HG02798 (cell line): ENCODE data around the gene CAPN5.
A peak's percentile ranks its signal among the peaks of the same experiment; 100 is the strongest.
"Not testable (repeated sequence)": the region's sequence is repeated elsewhere in the genome, so short reads cannot be mapped to it uniquely, and the experiment has no call there.

Experiments used
- ATAC-seq: cut with Tn5 transposase; IDR thresholded peaks from one replicate; pipeline ENCODE4 v1.9.1; 2021; ENCODE audit warnings: mild to moderate bottlenecking; ENCODE audit not compliant: unreplicated experiment, poor library complexity

CAPN5 gene

DNA sequence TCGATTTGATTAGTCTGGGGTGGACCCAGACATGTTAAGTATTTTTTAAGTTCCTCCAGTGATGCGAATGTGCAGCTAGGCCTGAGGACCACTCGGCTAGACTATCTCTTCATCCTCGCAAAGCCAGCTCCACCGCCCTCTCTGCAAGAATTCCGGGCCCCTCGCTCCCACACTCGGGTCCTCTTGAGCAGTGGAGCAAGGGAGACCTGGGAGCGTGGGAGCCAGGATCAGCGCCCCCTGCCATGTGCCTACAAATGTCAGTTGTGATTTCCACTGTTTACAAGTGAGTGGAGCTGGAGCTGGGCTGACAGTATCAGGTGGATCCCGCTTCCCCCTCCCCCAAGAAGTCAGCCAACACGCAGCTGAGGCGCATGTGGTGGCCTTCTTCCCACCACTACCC is 25.9 kb upstream of the CAPN5 start:
- ATAC-seq = no peak

DNA sequence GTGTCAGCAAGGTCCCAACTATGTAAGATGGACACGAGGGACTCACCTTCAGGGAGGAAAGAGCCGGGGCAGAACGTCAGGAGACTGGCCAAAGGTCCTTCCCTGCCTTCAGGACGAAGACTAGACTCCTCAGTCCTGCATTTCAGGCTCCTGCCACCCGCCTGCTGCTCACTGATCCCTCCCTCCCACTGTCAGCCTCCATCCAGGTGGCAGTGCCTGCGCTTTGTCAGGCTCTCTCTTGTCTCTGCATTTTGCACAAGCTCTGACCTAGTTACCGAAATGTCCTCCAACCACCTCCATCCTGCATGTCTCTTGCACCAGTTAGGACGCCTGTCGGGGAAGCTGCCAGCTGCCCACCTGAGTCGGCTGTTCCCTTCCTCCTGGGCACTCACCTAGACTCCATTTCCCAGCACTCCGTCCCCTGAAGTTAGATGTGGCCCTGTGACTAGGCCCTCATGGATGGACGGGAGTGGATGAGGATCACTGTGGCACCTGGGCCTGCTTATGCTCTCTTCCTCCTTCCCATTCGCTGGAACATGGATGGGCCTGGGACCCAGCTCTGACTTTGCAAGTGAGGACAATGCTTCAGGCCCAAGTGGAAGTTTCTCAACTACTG is 24.6 kb upstream of the CAPN5 start:
- ATAC-seq = no peak

DNA sequence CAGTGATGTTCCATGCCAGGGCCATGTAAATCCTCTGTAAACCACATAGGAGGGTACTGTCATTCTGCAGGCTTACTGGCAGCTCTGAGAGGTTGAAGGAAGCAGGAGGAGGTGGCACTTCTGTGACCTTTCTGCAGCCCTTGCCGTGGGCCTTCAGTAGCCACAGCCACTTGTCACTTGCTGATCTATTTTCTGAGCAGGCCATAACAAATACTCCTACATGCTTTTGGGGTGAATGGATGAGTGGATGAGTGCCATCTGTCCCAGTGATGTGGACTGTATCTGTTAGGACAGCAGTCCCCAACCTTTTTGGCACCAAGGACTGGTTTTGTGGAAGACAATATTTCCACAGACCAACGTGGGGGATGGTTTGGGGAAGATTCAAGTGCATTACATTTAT is 22.4 kb upstream of the CAPN5 start:
- no peak for ATAC-seq

DNA sequence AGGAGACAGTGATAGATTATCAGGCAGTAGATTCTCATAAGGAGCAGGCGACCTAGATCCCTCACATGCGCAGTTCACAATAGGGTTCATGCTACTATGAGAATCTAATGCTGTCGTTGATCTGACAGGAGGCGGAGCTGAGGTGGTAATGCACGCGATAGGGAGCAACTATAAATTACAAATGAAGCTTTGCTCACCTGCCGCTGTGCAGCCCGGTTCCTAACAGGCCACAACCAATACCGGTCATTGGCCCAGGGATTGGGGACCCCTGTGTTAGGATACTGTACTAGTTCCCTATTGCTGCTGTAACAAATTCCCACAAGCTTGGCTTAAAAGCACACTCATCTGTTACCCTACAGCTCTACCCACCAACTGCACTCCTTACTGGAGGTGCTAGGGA is 21.9 kb upstream of the CAPN5 start:
- ATAC-seq = no peak

DNA sequence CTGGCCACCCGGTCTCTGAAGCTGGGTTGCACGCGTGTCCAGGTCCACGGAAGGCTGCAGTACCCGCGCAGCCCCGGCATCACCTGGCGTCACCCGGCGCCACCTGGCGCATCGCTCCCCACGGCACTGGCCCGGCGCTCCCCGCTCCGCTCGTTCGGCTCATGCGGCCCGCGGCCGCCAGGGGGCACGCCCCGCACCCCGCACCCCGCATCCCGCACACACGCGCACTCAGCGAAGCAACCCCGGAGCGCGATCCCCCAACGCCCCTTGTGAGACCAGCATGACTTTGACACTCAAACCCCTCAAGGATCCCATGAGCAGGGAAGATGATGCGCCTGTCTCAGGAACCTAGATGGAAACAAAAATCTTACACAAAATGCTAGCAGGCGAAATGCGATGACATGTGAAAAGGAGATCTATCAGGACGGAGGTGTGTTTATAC is 20.7 kb upstream of the CAPN5 start:
- ATAC-seq = peak; percentile 56

DNA sequence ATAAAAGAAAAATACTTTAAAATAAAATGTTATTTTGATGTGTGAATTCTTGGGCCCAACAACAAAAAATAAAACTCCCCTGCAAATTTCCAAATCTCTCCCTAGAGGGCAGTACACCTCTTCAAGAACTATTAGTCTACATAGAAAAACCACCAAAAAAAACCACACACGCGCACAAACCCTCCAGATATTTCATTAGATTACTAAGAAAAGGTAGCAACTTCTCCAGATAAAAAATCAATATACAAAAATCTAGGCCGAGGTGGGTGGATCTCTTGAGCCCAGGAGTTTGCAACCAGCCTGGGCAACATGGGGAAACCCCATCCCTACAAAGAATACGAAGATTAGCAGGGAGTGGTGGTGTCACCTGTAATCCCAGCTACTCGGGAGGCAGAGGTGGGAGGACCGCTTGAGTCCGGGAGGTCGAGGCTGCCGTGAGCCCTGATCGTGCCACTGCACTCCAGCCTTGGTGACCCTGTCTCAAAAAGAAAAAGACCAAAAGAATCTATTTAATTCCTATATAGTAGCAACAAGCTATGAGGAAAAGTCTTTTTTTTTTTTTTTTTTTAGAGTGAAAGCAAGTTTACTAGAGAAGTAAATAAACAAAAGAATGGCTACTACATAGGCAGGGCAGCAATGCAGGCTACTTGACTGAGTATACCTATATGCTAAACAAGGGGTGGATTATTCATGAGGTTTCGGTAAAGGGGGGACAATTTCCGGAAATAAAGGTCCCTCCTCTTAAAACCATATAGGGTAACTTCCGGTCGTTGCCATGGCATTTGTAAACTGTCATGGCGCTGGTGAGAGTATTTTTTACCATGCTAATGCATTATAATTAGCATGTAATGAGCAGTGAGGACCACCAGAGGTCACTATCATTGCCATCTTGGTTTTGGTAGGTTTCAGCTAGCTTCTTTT is 19.5 kb upstream of the CAPN5 start:
- peak; percentile 83 for ATAC-seq

DNA sequence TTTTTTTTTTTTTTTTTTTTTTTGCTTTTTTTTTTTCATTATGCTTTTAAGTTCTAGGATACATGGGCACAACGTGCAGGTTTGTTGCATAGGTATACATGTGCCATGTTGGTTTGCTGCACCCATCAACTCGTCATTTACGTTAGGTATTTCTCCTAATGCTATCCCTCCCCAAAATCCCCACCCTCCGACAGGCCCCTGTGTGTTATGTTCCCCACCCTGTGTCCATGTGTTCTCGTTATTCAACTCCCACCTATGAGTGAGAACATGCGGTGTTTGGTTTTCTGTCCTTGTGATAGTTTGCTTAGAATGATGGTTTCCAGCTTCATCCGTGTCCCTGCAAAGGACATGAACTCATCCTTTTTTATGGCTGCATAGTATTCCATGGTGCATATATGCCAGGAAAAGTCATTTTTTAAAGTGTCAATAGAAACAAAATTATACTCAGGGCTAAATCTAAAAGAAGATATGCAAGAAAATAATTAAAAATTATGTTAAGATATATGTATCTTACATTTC is 18.8 kb upstream of the CAPN5 start:
- not testable (repeated sequence) for ATAC-seq

DNA sequence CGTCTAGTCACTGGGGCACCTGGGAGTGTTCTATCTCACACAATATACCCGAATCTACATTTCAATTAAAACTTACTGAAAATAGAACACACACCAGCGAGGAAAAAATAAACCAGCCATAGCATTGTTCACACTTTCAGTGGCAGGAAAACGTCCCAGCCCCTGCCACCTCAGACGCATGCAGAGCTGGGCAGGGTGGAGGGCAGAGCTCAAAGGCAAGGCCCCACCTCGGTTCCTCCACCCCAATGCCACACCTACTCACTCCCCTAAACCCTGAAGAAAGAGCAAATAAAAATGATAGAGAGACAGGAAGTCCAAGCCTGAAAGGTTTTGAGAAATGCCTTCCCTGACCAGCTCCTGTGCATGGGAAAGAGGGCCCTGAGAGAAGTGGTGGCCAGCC is 17.7 kb upstream of the CAPN5 start:
- no peak for ATAC-seq

DNA sequence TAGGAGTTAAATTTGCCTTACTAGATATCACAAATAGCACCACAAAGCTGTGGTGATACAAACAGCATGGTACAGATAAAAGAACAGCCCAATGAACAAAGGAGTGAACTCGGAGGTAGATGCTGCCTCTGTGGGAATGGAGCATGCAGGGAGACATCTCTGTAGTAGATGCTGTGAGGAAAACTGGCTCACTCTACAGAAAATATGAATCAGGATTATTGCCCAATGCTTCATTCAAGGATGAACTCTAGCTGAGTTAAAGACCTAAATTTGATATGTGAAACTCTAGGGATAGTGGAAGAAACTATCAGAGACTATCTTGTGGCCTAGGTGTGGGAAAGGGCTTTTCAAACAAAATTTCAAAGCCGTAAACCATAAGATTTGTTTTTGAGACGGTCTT is 15.3 kb upstream of the CAPN5 start:
- no peak for ATAC-seq

DNA sequence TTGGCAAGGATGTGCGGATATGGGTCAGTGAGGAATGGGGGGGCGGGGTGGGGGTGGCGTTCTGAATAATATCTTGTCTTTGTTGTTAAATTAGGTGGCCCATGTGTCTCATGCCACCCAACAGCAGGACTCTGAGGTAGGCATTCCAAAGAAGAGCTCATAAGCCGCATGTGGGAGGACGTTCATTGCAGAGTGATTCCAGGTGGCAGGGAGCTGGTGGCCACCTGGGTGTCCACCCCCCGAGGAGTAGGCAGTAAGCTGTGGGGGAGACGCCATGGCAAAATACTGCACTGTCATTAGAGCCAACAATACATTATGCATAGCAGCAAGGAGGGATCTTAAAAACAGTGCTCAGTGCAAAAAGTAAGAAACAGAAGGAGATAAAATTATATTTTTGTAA is 14.3 kb upstream of the CAPN5 start:
- ATAC-seq = no peak

DNA sequence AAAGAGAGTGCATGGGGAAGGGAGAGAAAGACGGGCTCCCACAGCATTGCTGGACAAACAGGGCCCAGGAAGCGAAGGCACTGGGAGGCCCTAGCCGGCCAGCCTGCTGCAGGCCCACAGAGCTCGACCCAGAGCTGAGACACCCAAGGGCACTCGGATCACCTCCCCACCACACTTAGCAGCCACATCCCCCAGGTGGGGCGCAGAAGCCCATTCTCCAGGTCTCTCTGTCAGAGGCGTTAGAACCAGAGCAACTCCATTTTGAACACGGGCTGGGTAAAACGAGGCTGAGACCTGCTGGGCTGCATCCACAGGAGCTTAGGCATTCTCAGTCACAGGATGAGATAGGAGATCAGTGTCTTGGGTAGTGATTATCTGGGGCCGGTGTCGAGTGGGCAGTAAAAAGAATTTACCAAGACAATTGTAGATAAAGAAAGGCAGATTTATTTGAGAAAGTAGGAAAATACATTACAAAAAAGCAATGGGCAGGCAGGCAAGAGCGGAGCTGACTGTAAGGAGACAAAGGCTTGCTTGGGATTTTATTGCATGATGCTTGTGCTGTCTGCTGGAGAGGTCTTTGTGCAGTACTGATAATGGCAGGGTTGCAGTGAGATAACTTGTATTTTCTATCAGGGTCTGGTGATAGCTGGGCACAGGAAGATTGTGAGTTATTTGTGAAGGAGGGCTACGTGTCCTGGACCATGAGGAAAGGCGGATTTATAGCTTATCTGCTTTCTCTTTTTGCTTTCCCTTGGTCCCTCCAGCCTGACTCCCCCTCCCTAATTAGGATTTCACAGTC is 13.4 kb upstream of the CAPN5 start:
- no peak for ATAC-seq

DNA sequence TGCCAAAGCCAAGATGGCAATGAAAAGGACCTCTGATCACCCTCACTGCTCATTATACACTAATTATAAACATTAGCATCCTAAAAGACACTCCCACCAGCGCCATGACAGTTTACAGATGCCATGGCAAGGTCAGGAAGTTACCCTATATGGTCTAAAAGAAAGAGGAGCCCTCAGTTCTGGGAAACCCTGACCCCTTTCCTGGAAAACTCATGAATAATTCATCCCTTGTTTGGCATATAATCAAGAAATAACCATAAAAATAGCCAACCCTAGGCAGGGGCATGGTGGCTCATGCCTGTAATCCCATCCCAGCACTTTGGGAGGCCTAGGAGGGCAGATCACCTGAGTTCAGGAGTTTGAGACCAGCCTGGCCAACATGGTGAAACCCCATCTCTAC is 12.7 kb upstream of the CAPN5 start:
- ATAC-seq = no peak

DNA sequence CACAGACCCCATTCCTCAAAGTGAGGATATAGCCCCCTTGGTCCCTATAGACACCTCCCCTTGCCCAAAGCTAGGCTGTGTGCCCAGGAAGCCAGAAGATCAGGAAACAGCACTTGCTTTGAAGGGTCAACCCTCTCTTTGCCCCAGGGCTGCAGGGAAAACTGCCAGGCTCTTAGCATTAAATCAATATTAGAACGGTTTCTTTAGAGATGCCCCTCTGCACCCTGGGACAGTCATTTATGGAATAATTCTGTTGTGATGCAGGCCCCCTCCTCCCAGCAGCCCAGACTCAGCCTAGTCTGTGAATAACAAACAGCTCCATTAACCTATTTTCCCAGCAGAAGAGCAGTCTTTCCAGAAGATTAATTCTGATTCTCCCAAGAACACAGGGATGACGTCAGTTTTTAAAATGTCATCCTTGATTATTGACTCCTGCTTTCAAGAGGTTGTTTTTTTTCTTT is 11.6 kb upstream of the CAPN5 start:
- no peak for ATAC-seq

DNA sequence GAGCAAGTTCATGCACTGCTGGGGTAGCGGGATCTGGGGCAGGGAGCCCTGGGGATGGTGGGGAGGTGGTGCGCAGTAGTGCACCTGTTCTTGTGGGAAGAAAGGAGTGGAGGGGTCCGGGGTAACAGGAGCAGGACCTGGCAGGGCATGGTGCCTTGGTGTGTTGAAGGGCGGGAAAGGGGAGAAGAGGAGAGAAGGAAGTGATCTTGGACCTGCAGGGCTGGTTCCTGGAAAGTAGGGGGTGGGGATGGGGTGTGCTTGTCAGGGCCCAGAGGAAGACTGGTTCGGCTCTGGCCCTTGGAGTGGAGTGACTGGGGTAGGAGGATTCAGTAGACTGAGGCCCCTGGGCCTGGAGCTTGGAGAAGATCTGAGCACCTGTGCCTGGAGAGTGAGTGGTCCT is 10.9 kb upstream of the CAPN5 start:
- ATAC-seq = no peak

DNA sequence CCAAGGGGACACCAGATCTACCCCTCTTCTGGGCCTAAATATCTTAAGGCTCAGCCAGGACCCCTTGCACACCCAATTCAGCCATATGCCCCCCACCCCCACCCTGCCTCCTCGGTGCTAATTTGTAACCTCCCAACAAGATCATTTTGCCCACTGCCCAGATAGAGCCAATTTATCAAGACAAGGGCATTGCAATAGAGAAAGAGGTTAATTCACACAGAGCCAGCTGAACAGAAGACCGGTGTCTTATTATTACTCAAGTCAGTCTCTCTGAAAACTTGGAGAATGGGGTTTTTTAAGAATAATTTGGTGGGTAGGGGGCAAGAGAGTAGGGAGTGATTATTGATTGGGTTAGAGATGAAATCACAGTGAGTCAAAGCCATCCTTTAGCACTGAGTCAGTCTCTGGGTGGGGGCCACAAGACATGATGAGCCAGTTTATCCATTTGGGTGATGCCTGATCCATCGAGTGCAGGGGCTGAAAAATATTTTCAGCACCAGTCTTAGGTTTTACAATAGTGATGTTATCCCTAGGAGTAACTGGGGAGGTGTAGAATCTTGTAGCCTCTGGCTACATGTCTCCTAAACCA is 9.9 kb upstream of the CAPN5 start:
- no peak for ATAC-seq

DNA sequence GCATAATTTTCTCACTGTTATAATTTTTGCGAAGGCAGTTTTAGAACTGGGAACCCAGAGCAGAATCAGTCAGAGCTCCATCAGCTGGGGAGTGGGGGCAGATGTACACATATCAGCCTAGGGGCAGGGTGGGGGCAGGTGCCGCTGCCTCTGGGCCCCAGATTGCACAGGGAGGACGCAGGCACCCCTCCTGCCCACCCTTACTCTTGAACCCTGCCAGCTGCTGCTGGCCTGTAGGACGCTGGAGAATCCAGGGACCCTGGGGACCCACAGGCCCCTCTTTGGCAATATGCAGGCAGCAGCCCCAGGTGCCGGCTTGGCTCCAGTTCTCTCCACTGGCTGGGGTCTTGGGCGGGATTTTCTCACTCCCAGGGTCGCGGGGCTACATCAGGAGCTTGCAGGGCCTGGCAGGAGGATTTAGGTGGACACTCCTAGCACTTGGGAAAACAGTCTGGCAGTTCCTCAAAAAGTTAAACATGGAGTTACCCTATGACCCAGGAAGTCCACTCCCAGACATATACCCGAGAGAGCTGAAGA is 8.8 kb upstream of the CAPN5 start:
- ATAC-seq = no peak

DNA sequence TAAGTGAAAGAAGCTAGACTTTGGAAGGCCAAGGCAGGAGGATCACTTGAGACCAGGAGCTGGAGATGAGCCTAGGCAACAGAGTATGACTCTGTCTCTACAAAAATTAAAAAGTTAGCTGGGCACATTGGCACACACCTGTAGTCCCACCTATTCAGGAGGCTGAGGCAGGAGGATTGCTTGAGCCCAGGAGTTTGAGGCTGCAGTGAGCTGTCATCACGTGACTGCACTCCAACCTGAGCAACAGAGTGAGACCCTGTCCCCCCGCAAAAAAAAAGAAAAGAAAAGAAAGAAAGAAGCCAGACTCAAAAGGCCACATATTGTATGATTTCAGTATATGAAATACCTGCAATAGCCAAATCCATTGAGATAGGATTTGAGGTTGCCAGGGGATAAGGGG is 7.9 kb upstream of the CAPN5 start:
- ATAC-seq = no peak

DNA sequence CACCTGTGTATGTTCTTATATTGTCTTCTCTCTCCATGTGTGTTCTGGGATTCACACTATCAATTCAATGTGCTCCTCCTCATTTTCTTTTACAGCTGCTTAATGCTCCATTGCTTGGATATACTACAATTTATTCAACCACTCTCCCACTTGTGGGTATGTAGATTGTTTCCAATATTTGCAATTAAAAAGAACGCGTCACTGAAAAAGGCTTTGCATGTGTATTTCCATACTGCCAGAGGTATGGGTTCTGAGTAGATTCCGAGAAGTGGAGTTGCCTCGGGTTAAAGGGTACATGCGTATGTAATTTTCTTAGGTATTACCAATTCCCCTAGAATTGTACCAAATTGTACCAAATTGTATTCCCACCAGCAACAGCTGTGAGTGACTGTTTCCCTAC is 7.0 kb upstream of the CAPN5 start:
- no peak for ATAC-seq

DNA sequence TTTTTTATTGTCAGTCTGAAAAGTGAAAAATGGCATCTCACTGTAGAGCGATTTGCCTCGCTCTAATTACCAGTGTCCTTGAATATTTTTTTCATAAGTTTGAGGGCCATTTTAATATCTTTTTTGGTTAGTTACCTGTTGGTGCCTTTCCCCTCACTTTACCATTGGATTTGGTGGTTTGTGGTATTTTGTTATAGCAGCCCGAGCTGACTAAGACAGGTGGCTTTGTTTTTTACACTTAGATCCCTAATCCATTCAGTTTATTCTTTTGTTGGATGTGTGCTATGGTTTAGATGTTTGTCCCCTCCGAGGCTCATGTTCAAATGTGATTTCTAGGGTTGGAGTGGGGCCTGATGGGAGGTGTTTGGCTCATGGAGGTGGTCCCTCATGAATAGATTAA is 6.5 kb upstream of the CAPN5 start:
- no peak for ATAC-seq

DNA sequence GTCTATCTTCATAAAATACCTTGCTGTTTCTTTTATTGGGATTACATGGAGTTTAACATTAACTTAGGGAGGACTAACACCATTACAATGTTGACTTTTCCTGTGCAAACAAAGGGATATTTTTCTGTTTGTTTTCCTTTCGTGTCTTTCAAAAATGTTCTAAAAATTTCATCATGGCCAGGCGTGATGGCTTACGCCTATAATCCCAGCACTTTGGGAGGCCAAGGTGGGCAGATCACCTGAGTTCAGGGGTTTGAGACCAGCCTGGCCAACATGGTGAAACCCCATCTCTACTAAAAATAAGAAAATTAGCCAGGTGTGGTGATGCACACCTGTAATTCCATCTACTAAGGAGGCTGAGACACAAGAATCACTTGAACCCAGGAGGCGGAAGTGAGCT is 5.5 kb upstream of the CAPN5 start:
- not testable (repeated sequence) for ATAC-seq
